ENCODE data around the gene SLC17A2. TPM values are rescaled to one million over a fixed set of nuclear protein-coding genes. Genes with fewer than 3 reads are reported as not detected.
"Not testable (repeated sequence)": the region's sequence is repeated elsewhere in the genome, so short reads cannot be mapped to it uniquely, and the experiment has no call there.

The SLC17A2 gene
- total RNA-seq, 1 donor from 2014 or later, result not detected

DNA sequence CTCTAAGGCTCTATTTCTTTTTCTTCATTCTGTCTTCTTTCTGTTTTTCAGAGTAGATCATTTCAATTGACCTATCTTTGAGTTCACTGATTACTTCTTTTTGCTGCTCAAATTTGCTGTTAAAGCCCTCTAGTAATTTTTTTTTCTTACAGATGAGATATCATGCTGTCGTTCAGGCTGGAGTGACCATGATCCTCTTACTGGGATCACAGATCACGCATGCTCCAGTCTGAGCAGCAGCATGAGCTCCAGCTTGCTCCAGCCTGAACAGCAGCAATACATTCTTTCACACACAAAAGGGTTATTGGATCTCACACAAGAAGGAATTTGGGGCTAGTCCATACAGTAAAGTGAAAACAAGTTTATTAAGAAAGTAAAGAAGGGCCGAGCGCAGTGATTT is 19.8 kb upstream of the SLC17A2 start:
- Histone ChIP-seq H3K4me1 (no peaks in the 10 kb centered on the region), H3K36me3 (no peaks in the 10 kb centered on the region), H3K4me3 (no peak overlapping the region), H3K27me3 (no peaks in the 10 kb centered on the region), H3K27ac (no peak overlapping the region), H3K9me3 (no peaks in the 10 kb centered on the region)
- no peak for DNase-seq (ENCODE audit: low spot score in 2 of 2)
- intact Hi-C loops (cut with DNase I), result no loop called here
- TF ChIP-seq, protein P1, sequence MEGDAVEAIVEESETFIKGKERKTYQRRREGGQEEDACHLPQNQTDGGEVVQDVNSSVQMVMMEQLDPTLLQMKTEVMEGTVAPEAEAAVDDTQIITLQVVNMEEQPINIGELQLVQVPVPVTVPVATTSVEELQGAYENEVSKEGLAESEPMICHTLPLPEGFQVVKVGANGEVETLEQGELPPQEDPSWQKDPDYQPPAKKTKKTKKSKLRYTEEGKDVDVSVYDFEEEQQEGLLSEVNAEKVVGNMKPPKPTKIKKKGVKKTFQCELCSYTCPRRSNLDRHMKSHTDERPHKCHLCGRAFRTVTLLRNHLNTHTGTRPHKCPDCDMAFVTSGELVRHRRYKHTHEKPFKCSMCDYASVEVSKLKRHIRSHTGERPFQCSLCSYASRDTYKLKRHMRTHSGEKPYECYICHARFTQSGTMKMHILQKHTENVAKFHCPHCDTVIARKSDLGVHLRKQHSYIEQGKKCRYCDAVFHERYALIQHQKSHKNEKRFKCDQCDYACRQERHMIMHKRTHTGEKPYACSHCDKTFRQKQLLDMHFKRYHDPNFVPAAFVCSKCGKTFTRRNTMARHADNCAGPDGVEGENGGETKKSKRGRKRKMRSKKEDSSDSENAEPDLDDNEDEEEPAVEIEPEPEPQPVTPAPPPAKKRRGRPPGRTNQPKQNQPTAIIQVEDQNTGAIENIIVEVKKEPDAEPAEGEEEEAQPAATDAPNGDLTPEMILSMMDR (IDR thresholded peaks at IDR 0.05), result no peak

DNA sequence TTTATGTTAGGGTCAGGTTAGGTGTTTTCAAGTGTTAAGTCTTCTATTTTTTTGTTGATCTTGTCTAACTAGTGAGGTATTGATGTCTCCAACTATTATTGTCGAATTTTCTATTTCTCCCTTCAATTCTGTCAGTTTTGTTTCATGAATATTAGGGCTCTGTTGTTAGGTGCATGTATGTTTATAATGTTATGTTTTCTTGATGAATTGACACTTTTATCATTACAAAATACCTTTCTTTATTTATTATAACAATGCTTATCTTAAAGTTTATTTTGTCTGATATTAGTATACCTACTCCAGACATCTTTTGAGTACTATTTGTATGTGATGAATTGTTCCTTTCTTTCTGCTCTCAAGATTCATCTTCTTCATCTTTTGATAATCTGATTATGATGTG is 19.2 kb upstream of the SLC17A2 start:
- Histone ChIP-seq H3K27ac (no peak overlapping the region), H3K4me3 (no peak overlapping the region), H3K9me3 (no peaks in the 10 kb centered on the region), H3K4me1 (no peaks in the 10 kb centered on the region), H3K27me3 (no peaks in the 10 kb centered on the region), H3K36me3 (no peaks in the 10 kb centered on the region)
- no peak for DNase-seq (ENCODE audit: low spot score in 2 of 2)
- intact Hi-C loops (cut with DNase I), result no loop called here
- TF ChIP-seq, protein P1 (IDR thresholded peaks at IDR 0.05), result no peak

DNA sequence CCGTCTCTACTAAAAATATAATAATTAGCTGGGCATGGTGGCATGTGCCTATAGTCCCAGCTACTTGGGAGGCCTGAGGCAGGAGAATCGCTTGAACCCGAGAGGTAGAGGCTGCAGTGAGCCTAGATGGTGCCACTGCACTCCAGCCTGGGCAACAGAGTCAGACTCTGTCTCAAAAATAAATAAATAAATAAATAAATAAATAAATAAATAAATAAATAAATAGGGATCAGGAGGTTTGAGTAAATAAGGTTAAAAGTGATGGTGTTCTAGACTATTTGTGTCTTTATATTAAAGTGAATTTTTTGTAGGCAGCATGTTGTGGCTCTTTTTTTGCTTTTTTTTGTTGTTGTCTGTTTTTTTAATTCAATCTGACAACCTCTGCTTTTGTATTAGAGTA is 17.0 kb upstream of the SLC17A2 start:
- H3K9me3 ChIP-seq; intact Hi-C loops (cut with DNase I); H3K36me3 ChIP-seq; H3K27me3 ChIP-seq; H3K4me3 ChIP-seq; H3K27ac ChIP-seq; DNase-seq (ENCODE audit: low spot score in 2 of 2); H3K4me1 ChIP-seq: not testable (repeated sequence)

GRCh38 chr6:25946631-25947030 is 16.1 kb upstream of the SLC17A2 start:
- H3K36me3 ChIP-seq, result no peaks in the 10 kb centered on the region
- no peaks in the 10 kb centered on the region for H3K4me1 ChIP-seq
- no peak for DNase-seq (ENCODE audit: low spot score in 2 of 2)
- TF ChIP-seq, protein P1 (IDR thresholded peaks at IDR 0.05), result no peak
- H3K27ac ChIP-seq, result no peak overlapping the region
- H3K4me3 ChIP-seq, result no peak overlapping the region
- H3K9me3 ChIP-seq, result no peaks in the 10 kb centered on the region
- intact Hi-C loops (cut with DNase I), result no loop called here
- no peaks in the 10 kb centered on the region for H3K27me3 ChIP-seq

DNA sequence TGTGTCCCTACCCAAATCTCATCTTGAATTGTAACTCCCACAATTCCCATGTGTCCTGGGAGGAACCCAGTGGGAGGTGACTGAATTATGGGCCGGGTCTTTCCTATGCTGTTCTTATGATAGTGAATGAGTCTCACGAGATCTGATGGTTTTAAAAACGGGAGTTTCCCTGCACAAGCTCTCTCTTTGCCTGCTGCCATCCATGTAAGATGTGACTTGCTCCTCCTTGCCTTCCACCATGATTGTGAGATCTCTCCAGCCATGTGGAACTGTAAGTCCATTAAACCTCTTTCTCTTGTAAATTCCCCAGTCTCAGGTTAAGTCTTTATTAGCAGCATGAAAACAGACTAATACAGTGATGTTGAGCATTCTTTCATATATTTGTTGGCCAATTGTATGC is 15.2 kb upstream of the SLC17A2 start:
- DNase-seq (ENCODE audit: low spot score in 2 of 2); intact Hi-C loops (cut with DNase I); H3K27me3 ChIP-seq; H3K4me1 ChIP-seq; H3K27ac ChIP-seq; H3K4me3 ChIP-seq; H3K9me3 ChIP-seq; H3K36me3 ChIP-seq: not testable (repeated sequence)

- Histone ChIP-seq H3K27me3 (no peaks in the 10 kb centered on the region), H3K27ac (no peak overlapping the region), H3K4me3 (no peak overlapping the region), H3K9me3 (no peaks in the 10 kb centered on the region), H3K4me1 (no peaks in the 10 kb centered on the region), H3K36me3 (no peaks in the 10 kb centered on the region)
- intact Hi-C loops (cut with DNase I), result no loop called here
- TF ChIP-seq, protein P1 (IDR thresholded peaks at IDR 0.05), result no peak
- no peak for DNase-seq (ENCODE audit: low spot score in 2 of 2)
Measured at GRCh38 chr6:25944688-25945574, 14.4 kb upstream of the SLC17A2 start.

All from ascending aorta (tissue), 2 donors.